HCT116 (cell line): Measurements from ENCODE around the gene ARHGEF17. TPM values are rescaled to one million over a fixed set of nuclear protein-coding genes. Genes with fewer than 3 reads are reported as not detected.

Experiments used
- ATAC-seq: fragments of 200-7000 bp; cut with Tn5 transposase; 2 replicates; pipeline ENCODE4 v1.9.1; 2020; ENCODE audit warnings: mild to moderate bottlenecking, moderate library complexity
- BruUV-seq: library from RNA; stranded (reverse); fragments of 400-500 nt; replicated peaks from 2 replicates; lab custom pipeline; 2021; lab: Mats Ljungman, UMichigan
- CTCF ChIA-PET: fragments of 300-600 bp; sonication (Branson Sonifier 250); formaldehyde crosslinking; loops from one replicate; lab custom pipeline; 2021; ENCODE audit warnings: antibody characterized with exemption; lab: Charles Lee
- POLR2A ChIA-PET: fragments of 300-600, 350-600 bp; sonication (Branson Sonifier 250); formaldehyde crosslinking; loops from one replicate; lab custom pipeline; 2021; ENCODE audit warnings: antibody characterized with exemption; lab: Charles Lee
- RAD21 ChIA-PET, 2 experiments: fragments of 300-600 bp; sonication (Branson Sonifier 250); formaldehyde crosslinking; loops; one replicate each; lab custom pipeline; 2023; ENCODE audit warnings: low total read pairs in 2 of 2; ENCODE audit not compliant: uncharacterized antibody in 2 of 2, unreplicated experiment in 2 of 2, low non-redundant PET in 1 of 2; lab: Charles Lee
- DNase-seq: peaks from one replicate; pipeline ENCODE4 v3.0.0-alpha.2; 2010; ENCODE audit warnings: low read depth, low spot score
- H2AFZ ChIP-seq: fragments of 200-600 bp; shearing (Covaris generic), sonication (generic); 2 replicates; pipeline ENCODE4 v1.6.1; 2017; ENCODE audit warnings: low read depth, mixed run types, mixed read lengths, antibody characterized with exemption, low read length; ENCODE audit not compliant: poor library complexity, severe bottlenecking
- H3K27ac ChIP-seq: 2 replicates; pipeline ENCODE4 v1.5.1; 2012; ENCODE audit warnings: low read depth, low read length
- H3K27me3 ChIP-seq: fragments of 200-600 bp; sonication (generic); 2 replicates; pipeline ENCODE4 v1.6.1; 2016; ENCODE audit warnings: mixed run types, low read length, mixed read lengths; ENCODE audit not compliant: insufficient read depth
- H3K36me3 ChIP-seq, 2 experiments: fragments of 200-500 bp in 1 of 2; fragments of 200-600 bp in 1 of 2; sonication (Bioruptor generic) in 1 of 2; sonication (generic) in 1 of 2; 2 replicates each; pipeline versions ENCODE4 v1.5.1 to v1.6.1; 2014 to 2016; ENCODE audit warnings: low read length in 2 of 2, inconsistent platforms in 1 of 2, mixed read lengths in 1 of 2, mixed run types in 1 of 2; ENCODE audit not compliant: insufficient read depth in 2 of 2, control insufficient read depth in 1 of 2
- H3K4me1 ChIP-seq, 2 experiments: fragments of 200-600 bp in 1 of 2; sonication (generic) in 1 of 2; 2 replicates each; pipeline versions ENCODE4 v1.5.1 to v1.6.1; 2012 to 2017; ENCODE audit warnings: low read length in 2 of 2, inconsistent platforms in 1 of 2, mild to moderate bottlenecking in 1 of 2, mixed read lengths in 1 of 2, mixed run types in 1 of 2, moderate library complexity in 1 of 2; ENCODE audit not compliant: insufficient read depth in 2 of 2, control insufficient read depth in 1 of 2
- H3K4me2 ChIP-seq: fragments of 200-600 bp; sonication (generic); 2 replicates; pipeline ENCODE4 v1.6.1; 2017; ENCODE audit warnings: mixed run types, low read length, mixed read lengths
- H3K4me3 ChIP-seq, 2 experiments: fragments of 200-600 bp in 1 of 2; sonication (generic) in 1 of 2; replicated peaks in 1 of 2; 2 replicates each; pipeline ENCODE4 v1.5.1; 2011 to 2016; ENCODE audit warnings: low read length in 2 of 2, control low read depth in 1 of 2, low read depth in 1 of 2, mild to moderate bottlenecking in 1 of 2, mixed read lengths in 1 of 2, mixed run types in 1 of 2
- H3K79me2 ChIP-seq: fragments of 200-600 bp; sonication (generic); 2 replicates; pipeline ENCODE4 v1.6.1; 2017; ENCODE audit warnings: mild to moderate bottlenecking, mixed run types, low read length, moderate library complexity, mixed read lengths; ENCODE audit not compliant: insufficient read depth
- H3K9ac ChIP-seq: fragments of 200-600 bp; sonication (generic); 2 replicates; pipeline ENCODE4 v1.6.1; 2016; ENCODE audit warnings: low read length, mixed read lengths
- H3K9me2 ChIP-seq: fragments of 200-600 bp; sonication (generic), shearing (Covaris generic); 2 replicates; pipeline ENCODE4 v1.6.1; 2017; ENCODE audit warnings: mixed run types, mild to moderate bottlenecking, moderate library complexity; ENCODE audit not compliant: insufficient read depth
- H3K9me3 ChIP-seq, 2 experiments: fragments of 200-500 bp in 1 of 2; fragments of 200-600 bp in 1 of 2; sonication (Bioruptor generic) in 1 of 2; sonication (generic) in 1 of 2; 2 replicates each; pipeline ENCODE4 v1.6.1; 2014 to 2017; ENCODE audit warnings: low read length in 2 of 2, mixed read lengths in 2 of 2, inconsistent platforms in 1 of 2, low read depth in 1 of 2, mild to moderate bottlenecking in 1 of 2, mixed run types in 1 of 2, moderate library complexity in 1 of 2; ENCODE audit not compliant: control insufficient read depth in 1 of 2, insufficient read depth in 1 of 2
- H4K20me1 ChIP-seq: fragments of 200-600 bp; sonication (generic), shearing (Covaris generic); 2 replicates; pipeline ENCODE4 v1.6.1; 2017; ENCODE audit warnings: mixed run types, mild to moderate bottlenecking, moderate library complexity; ENCODE audit not compliant: insufficient read depth
- ATF3 ChIP-seq: IDR thresholded peaks from 2 replicates; pipeline ENCODE4 v1.6.1; 2012
- CBX3 ChIP-seq: IDR thresholded peaks from 2 replicates; pipeline ENCODE4 v1.6.1; 2012; ENCODE audit warnings: low read depth
- EGR1 ChIP-seq: IDR thresholded peaks from 2 replicates; pipeline ENCODE4 v1.6.1; 2012; ENCODE audit warnings: low read depth
- ELF1 ChIP-seq: IDR thresholded peaks from 2 replicates; pipeline ENCODE4 v1.6.1; 2012; ENCODE audit warnings: low read depth, borderline replicate concordance
- EZH2 ChIP-seq: fragments of 200-600 bp; sonication (generic); IDR thresholded peaks from 2 replicates; pipeline ENCODE4 v1.6.1; 2017; ENCODE audit warnings: antibody characterized with exemption, mixed run types
- EZH2phosphoT487 ChIP-seq: fragments of 200-600 bp; IDR thresholded peaks from 2 replicates; pipeline ENCODE4 v1.6.1; 2018; ENCODE audit warnings: antibody characterized with exemption, borderline replicate concordance
- MAX ChIP-seq: IDR thresholded peaks from 2 replicates; pipeline ENCODE4 v1.6.1; 2012
- POLR2A ChIP-seq: IDR thresholded peaks from 2 replicates; pipeline ENCODE4 v1.7.0; 2011; ENCODE audit warnings: borderline replicate concordance; ENCODE audit not compliant: insufficient read depth, insufficient read length; ENCODE audit errors: extremely low read depth
- POLR2AphosphoS5 ChIP-seq: IDR thresholded peaks from 2 replicates; pipeline ENCODE4 v1.6.1; 2011; ENCODE audit warnings: mild to moderate bottlenecking, low read depth, low read length, moderate library complexity
- RAD21 ChIP-seq: IDR thresholded peaks from 2 replicates; pipeline ENCODE4 v1.6.1; 2012; ENCODE audit warnings: low read depth, mild to moderate bottlenecking
- SIN3A ChIP-seq: IDR thresholded peaks from 2 replicates; pipeline ENCODE4 v1.6.1; 2012; ENCODE audit warnings: low read depth
- SP1 ChIP-seq: IDR thresholded peaks from 2 replicates; pipeline ENCODE4 v1.6.1; 2012; ENCODE audit warnings: low read depth
- SRF ChIP-seq: IDR thresholded peaks from 2 replicates; pipeline ENCODE4 v1.6.1; 2012; ENCODE audit warnings: low read depth
- TCF7L2 ChIP-seq: IDR thresholded peaks from 2 replicates; pipeline ENCODE4 v1.7.0; 2011; ENCODE audit warnings: borderline replicate concordance, inconsistent platforms; ENCODE audit not compliant: insufficient read depth, insufficient read length; ENCODE audit errors: extremely low read depth
- YY1 ChIP-seq: IDR thresholded peaks from 2 replicates; pipeline ENCODE4 v1.6.1; 2011; ENCODE audit warnings: low read length, low read depth, moderate library complexity, mild to moderate bottlenecking; ENCODE audit not compliant: insufficient replicate concordance; ENCODE audit errors: extremely low read depth
- ZFX ChIP-seq: fragments of 450-650 bp; IDR thresholded peaks from 2 replicates; pipeline ENCODE4 v1.6.1; 2017
- intact Hi-C: fragments of 100-400 bp; cut with micrococcal nuclease; formaldehyde crosslinking; loops from 2 replicates; pipeline ENCODE4 v1.10.0; 2022
- total RNA-seq: library from RNA; stranded (reverse); gene quantifications from one replicate; pipeline ENCODE4 v1.2.1, GENCODE V29; 2021; ENCODE audit not compliant: unreplicated experiment
- TF ChIP-seq, protein P1 (sequence below): IDR thresholded peaks from 2 replicates; pipeline ENCODE4 v1.6.1; 2011; ENCODE audit warnings: mild to moderate bottlenecking, low read length, moderate library complexity; ENCODE audit not compliant: insufficient replicate concordance; ENCODE audit errors: extremely low read depth
- TF ChIP-seq, protein P2 (sequence below): IDR thresholded peaks from 2 replicates; pipeline ENCODE4 v1.6.1; 2012; ENCODE audit warnings: low read depth

The ARHGEF17 gene
- total RNA-seq, 1 experiment from 2014 or later = 18.2 TPM

DNA sequence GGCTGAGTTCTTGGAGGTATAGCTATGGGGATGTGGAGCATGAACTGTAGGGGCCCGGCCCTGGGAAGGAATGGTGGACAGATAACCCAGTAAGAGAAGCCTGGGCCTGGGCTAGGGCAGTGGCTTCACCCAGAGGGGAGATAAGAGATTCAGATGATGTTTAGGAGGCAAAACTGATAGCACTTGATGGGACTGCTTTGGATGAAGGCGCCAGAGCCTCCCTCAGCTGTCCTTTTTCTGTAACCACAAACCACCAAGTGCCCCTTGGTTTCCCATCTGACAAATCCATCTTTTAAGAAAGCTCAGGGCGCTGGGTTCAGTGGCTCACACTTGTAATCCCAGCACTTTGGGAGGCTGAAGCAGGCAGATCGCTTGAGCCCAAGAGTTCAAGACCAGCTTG, 91.6 kb downstream of the ARHGEF17 start:
- ChIA-PET RAD21 (no interaction called here), CTCF (interaction anchor here (0.8 to 1.7 kb wide), 3 partner anchors 48 to 532 kb away, joined by 3 to 6 read pairs (median 4); no protein-coding TSS in a partner anchor)

More for the DNA sequence above, 91.6 kb downstream of the ARHGEF17 start:
- Histone ChIP-seq H3K4me1 (no peaks in the 10 kb centered on the region), H3K9me2 (no peaks in the 10 kb centered on the region), H3K4me2 (no peak overlapping the region), H3K27ac (no peak overlapping the region), H3K9ac (no peak overlapping the region), H3K36me3 (peaks cover 0 to 3% of the 10 kb centered on the region in 2 experiments; a peak in 2 of 4 replicates), H3K4me3 (no peak overlapping the region), H3K9me3 (no peaks in the 10 kb centered on the region), H3K27me3 (no peaks in the 10 kb centered on the region), H3K79me2 (no peaks in the 10 kb centered on the region), H4K20me1 (no peaks in the 10 kb centered on the region), H2AFZ (no peak overlapping the region)
- DNase-seq (no peak), ATAC-seq (no peak)
- POLR2A ChIA-PET = no interaction called here
- TF ChIP-seq, protein P1, sequence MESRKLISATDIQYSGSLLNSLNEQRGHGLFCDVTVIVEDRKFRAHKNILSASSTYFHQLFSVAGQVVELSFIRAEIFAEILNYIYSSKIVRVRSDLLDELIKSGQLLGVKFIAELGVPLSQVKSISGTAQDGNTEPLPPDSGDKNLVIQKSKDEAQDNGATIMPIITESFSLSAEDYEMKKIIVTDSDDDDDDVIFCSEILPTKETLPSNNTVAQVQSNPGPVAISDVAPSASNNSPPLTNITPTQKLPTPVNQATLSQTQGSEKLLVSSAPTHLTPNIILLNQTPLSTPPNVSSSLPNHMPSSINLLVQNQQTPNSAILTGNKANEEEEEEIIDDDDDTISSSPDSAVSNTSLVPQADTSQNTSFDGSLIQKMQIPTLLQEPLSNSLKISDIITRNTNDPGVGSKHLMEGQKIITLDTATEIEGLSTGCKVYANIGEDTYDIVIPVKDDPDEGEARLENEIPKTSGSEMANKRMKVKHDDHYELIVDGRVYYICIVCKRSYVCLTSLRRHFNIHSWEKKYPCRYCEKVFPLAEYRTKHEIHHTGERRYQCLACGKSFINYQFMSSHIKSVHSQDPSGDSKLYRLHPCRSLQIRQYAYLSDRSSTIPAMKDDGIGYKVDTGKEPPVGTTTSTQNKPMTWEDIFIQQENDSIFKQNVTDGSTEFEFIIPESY = no peak
- TF ChIP-seq SRF (no peak), SP1 (no peak), EZH2 (no peak), SIN3A (no peak), EGR1 (no peak), EZH2phosphoT487 (no peak), TCF7L2 (no peak), POLR2A (no peak), CBX3 (no peak), POLR2AphosphoS5 (no peak), ATF3 (no peak), YY1 (no peak), MAX (no peak), ZFX (no peak), RAD21 (no peak), ELF1 (no peak)
- TF ChIP-seq, protein P2, sequence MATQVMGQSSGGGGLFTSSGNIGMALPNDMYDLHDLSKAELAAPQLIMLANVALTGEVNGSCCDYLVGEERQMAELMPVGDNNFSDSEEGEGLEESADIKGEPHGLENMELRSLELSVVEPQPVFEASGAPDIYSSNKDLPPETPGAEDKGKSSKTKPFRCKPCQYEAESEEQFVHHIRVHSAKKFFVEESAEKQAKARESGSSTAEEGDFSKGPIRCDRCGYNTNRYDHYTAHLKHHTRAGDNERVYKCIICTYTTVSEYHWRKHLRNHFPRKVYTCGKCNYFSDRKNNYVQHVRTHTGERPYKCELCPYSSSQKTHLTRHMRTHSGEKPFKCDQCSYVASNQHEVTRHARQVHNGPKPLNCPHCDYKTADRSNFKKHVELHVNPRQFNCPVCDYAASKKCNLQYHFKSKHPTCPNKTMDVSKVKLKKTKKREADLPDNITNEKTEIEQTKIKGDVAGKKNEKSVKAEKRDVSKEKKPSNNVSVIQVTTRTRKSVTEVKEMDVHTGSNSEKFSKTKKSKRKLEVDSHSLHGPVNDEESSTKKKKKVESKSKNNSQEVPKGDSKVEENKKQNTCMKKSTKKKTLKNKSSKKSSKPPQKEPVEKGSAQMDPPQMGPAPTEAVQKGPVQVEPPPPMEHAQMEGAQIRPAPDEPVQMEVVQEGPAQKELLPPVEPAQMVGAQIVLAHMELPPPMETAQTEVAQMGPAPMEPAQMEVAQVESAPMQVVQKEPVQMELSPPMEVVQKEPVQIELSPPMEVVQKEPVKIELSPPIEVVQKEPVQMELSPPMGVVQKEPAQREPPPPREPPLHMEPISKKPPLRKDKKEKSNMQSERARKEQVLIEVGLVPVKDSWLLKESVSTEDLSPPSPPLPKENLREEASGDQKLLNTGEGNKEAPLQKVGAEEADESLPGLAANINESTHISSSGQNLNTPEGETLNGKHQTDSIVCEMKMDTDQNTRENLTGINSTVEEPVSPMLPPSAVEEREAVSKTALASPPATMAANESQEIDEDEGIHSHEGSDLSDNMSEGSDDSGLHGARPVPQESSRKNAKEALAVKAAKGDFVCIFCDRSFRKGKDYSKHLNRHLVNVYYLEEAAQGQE = no peak
- BruUV-seq = no TSS peak
- intact Hi-C loops = no loop called here
